Memory B cell (primary cell): Measurements from ENCODE around the gene ACE.
A peak's percentile ranks its signal among the peaks of the same experiment; 100 is the strongest.

ENCODE experiments used
- ATAC-seq: fragments of 150-1000 bp; cut with Tn5 transposase; 2 replicates; pipeline ENCODE4 v1.10.0; 2021; ENCODE audit warnings: low read depth, mild to moderate bottlenecking, moderate library complexity
- DNase-seq, 2 donors: peaks; one replicate each; pipeline ENCODE4 v3.0.0; 2022; ENCODE audit warnings: low spot score in 2 of 2
- H3K27ac Mint-ChIP-seq: one replicate; pipeline ENCODE4 v1.8.0; 2022; ENCODE audit warnings: mild to moderate bottlenecking, moderate library complexity, mixed read lengths
- H3K27me3 Mint-ChIP-seq: one replicate; pipeline ENCODE4 v1.8.0; 2022; ENCODE audit warnings: mixed read lengths
- H3K36me3 Mint-ChIP-seq: one replicate; pipeline ENCODE4 v1.8.0; 2022; ENCODE audit warnings: mild to moderate bottlenecking, mixed read lengths
- H3K4me1 Mint-ChIP-seq: one replicate; pipeline ENCODE4 v1.8.0; 2022; ENCODE audit warnings: mixed read lengths
- H3K4me3 Mint-ChIP-seq: one replicate; pipeline ENCODE4 v1.8.0; 2022; ENCODE audit warnings: mild to moderate bottlenecking, moderate library complexity, mixed read lengths
- H3K9me3 Mint-ChIP-seq: one replicate; pipeline ENCODE4 v1.8.0; 2022; ENCODE audit warnings: mixed read lengths

ACE gene

DNA sequence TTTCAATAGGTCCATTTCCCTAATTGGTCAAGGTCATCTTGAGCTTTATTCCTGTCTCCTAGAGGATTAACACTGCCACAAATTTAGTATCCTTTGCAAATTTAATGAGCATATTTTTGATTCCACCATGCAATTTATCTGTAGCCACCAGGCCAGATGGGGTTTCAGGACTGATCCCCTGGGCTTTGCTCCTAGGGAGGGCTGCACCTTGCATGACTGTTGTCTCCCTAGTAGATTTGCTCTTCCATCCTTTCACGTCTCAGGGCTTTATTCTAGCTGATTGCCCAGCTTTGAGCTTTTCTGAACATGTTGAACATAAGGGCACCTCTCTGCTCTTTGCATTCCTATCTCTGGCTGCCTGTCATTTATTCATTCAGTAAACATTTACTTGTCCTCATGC is 38.6 kb downstream of the ACE start:
- DNase-seq (no peak), ATAC-seq (no peak)
- Mint-ChIP-seq H3K36me3 (no peaks in the 10 kb centered on the region), H3K27me3 (peaks cover 5% of the 10 kb centered on the region), H3K4me3 (no peak overlapping the region), H3K9me3 (no peaks in the 10 kb centered on the region), H3K4me1 (peaks cover 5% of the 10 kb centered on the region), H3K27ac (no peak overlapping the region)

DNA sequence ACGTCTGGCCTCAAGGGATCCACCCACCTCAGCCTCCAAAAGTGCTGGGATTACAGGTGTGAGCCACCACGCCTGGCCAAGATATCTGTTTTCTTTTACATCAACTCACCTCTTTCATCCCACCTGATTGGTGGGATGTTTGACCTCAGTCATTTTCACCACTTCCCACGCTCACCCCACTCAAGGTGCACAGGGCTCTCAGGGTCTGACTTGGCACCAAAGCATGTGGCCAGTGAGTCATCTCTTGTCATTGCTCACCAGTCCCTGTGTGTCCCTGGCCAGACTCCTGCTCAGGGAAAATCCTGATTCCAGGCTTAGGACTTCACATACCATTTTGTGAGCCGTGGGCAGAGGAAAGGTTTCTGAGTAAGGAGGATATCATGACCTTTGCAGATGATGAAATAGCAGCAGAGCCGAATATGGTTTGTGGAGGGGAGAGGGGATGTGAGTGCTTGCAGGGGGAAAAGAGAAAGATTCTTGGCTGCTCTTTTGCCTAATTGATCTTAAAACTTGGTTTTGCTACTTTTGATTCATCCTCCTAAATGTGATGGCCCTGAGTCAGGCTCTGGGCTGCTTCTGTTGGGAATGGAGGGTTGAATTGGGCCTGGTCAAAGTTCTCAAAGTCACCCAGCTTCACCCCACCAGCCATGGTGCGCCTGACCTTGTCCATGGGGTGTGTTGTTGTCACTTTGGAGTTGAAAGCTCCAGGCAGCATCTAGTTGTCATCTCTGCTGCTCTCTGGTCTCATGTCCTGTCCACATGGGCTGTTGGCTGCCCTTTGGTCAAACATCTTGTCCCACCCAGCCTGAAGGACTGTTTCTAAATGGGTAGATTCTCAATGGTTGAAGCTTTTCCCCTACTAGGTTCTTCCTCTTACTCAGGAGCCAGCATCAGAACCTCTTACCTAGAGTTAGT is 40.3 kb downstream of the ACE start:
- DNase-seq (no peak), ATAC-seq (no peak)
- H3K4me1 Mint-ChIP-seq = peaks cover 5% of the 10 kb centered on the region
- no peak overlapping the region for H3K27ac Mint-ChIP-seq
- H3K9me3 Mint-ChIP-seq = no peaks in the 10 kb centered on the region
- peaks cover 11% of the 10 kb centered on the region for H3K27me3 Mint-ChIP-seq
- no peak overlapping the region for H3K4me3 Mint-ChIP-seq
- no peaks in the 10 kb centered on the region for H3K36me3 Mint-ChIP-seq

DNA sequence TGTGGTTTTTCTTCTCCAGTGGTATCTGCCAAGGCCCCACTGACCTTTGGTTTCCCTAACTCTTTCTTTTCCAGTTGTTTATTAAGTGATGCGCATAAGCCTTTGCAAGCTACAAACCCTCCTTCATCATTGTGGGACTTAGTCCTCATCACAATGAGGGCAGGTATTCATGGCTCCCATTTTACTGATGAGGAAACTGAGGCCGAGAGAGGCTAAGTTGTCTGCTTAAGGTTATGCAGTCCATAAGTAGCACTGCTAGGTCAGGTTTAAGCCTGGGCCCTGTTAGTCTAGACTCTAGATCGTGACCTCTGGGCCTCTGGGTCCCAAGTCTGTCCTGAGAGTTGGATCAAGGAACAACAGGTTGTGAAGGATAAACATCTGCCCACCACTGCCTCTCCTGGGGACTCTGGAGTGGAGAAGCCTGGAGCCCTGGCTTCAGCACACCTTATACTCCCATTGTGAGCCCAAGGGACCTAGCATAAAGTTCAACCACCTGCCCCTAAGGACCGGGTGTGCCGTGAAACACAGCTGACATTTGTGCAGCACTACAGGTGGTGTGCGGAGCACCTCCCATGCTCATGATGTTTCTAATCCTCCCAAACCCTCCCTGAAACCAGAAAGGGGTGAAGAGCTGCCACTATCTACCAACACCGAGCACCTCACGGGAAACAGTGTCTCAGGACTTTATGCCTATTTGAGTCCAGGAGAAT is 41.1 kb downstream of the ACE start:
- Mint-ChIP-seq H3K4me1 (peaks cover 3% of the 10 kb centered on the region), H3K27ac (no peak overlapping the region), H3K9me3 (no peaks in the 10 kb centered on the region), H3K4me3 (no peak overlapping the region), H3K27me3 (peaks cover 11% of the 10 kb centered on the region), H3K36me3 (no peaks in the 10 kb centered on the region)
- no peak for ATAC-seq
- no peak for DNase-seq

DNA sequence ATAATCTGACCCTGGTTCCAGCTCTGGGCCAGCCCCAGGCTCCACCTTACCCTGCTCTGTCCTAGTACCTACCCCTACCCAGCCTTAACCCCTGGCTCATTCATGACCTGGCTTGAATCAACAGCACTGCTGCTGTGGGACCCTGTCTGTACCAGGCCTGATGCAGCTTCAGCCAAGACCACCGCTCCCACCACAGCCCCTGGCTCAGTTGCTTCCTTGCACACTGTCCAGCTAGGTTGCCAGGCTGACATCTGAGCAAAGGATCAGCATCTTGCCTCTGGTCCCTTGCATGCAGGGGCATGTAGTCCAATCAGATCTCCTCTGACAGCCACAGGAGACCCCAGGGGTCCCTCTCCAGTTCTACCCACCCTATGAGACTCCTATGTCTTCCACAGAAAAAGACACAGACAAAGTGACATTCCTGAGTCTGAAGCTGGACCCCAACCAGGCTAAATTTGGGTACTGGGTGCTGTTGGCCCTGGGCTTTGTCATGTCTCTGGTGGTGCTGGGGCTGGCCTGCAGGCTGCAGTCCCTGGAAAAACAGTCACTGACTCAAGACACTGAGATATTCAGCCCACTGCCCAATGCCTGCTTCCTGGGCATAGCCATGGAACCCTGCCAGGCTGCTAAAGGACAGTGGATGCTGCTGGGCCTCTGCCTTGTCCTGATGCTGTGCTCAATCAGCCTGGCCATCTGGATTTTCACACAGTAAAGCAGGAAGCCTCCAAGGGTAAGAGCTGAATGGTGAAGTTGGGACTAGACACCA is 42.4 kb downstream of the ACE start:
- peaks cover 7% of the 10 kb centered on the region for H3K4me1 Mint-ChIP-seq
- no peak for DNase-seq
- peaks cover 3% of the 10 kb centered on the region for H3K9me3 Mint-ChIP-seq
- no peak overlapping the region for H3K27ac Mint-ChIP-seq
- peaks cover 19% of the 10 kb centered on the region for H3K27me3 Mint-ChIP-seq
- no peak overlapping the region for H3K4me3 Mint-ChIP-seq
- no peak for ATAC-seq
- H3K36me3 Mint-ChIP-seq = no peaks in the 10 kb centered on the region

DNA sequence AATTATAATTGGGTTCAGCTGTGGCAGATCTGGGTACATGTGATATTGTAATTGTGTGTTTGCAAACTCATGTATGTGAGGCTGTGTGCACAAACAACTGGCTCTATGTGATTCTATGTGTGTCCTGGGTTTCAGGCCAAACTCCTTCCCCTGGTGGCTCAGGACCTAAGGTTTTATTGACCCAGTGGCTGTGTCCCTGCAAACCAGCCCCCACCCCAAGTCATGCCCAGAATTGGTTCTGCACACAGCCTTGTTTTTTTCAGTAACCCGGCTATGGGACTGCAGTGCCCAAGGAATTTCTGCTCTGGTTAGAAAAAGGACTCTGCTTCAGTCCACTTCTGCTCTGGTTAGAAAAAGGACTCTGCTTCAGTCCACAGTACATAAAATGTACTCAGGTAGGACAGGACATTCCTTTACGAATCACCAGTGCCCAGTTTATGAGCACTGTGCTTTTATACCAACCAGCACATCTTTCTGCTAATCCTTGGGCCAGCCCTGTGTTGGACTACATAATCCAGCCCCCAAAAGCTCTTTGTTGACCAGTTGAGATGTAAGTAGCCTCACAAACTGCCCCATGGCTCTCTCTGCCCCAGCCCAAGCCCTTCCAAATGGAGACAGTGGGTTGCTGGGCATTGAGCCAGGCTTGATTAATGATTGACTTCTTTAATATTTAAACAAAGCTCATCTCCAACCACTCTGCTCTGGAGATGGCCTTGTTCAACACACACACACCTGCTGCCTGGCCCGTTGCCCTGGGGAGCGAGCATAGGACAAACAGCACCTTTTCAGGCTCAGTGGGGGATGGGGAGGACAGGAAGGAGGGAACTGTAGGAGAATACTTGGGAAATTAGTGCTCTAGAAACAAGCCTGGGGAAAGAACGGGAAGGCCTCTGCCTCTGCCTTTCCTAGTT is 43.4 kb downstream of the ACE start:
- Mint-ChIP-seq H3K9me3 (peaks cover 3% of the 10 kb centered on the region), H3K27me3 (peaks cover 22% of the 10 kb centered on the region), H3K27ac (no peak overlapping the region), H3K4me1 (peaks cover 7% of the 10 kb centered on the region), H3K36me3 (no peaks in the 10 kb centered on the region), H3K4me3 (no peak overlapping the region)
- DNase-seq (no peak), ATAC-seq (no peak)

DNA sequence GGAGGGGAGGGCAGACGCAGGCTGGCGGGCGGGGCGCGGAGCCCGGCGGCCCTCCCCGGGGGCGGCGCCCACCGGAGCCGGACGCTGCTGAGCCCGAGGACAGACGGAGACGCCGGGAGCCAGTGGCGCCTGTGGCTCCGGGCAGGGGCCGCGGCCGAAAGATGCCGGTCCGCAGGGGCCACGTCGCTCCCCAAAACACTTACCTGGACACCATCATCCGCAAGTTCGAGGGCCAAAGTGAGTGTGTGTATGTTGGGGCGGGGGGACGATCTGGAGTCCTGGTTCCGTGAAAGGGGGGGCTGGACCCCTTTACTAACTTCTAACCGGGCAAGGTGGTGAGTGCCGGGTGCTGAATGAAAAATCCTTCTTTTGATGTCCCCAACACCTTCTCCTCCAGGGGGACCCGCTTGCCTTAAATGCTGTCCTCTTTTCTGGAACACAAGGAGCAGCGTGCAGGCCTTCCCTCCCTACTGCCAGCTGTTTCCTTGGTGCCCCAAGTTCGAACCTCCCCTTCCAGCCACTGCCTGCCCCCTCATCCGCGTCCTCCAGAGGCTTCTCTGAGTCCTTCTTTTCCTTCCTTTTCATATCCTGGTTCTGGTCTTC is 46.5 kb downstream of the ACE start, which contains the start of gene KCNH6:
Gene KCNH6, plus strand, starts transcription at position 106 of the 603 bp plus-strand sequence. Its CDS starts 56 bp downstream, at position 162.
- peaks cover 5% of the 10 kb centered on the region for H3K4me1 Mint-ChIP-seq
- H3K27me3 Mint-ChIP-seq = peaks cover 26% of the 10 kb centered on the region
- H3K36me3 Mint-ChIP-seq = no peaks in the 10 kb centered on the region
- H3K4me3 Mint-ChIP-seq = peak within 1 kb of the TSS; percentile 40
- ATAC-seq (no peak), DNase-seq (no peak)
- peaks cover 3% of the 10 kb centered on the region for H3K9me3 Mint-ChIP-seq
- no peak within 1 kb of the TSS for H3K27ac Mint-ChIP-seq

DNA sequence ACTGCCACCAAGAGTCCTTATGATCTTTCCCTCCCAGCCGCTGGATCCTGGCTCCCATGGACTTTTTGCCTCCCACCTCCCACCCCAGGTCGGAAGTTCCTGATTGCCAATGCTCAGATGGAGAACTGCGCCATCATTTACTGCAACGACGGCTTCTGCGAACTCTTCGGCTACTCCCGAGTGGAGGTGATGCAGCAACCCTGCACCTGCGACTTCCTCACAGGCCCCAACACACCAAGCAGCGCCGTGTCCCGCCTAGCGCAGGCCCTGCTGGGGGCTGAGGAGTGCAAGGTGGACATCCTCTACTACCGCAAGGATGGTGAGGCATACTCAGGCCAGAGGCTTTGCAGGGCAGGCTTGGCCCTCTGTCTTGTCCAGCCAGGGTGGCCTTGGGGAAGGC is 47.2 kb downstream of the ACE start:
- ATAC-seq (no peak), DNase-seq (no peak)
- Mint-ChIP-seq H3K4me3 (peak overlapping the region; percentile 40), H3K36me3 (no peaks in the 10 kb centered on the region), H3K27me3 (peaks cover 26% of the 10 kb centered on the region), H3K9me3 (peaks cover 3% of the 10 kb centered on the region), H3K4me1 (peaks cover 5% of the 10 kb centered on the region), H3K27ac (no peak overlapping the region)

DNA sequence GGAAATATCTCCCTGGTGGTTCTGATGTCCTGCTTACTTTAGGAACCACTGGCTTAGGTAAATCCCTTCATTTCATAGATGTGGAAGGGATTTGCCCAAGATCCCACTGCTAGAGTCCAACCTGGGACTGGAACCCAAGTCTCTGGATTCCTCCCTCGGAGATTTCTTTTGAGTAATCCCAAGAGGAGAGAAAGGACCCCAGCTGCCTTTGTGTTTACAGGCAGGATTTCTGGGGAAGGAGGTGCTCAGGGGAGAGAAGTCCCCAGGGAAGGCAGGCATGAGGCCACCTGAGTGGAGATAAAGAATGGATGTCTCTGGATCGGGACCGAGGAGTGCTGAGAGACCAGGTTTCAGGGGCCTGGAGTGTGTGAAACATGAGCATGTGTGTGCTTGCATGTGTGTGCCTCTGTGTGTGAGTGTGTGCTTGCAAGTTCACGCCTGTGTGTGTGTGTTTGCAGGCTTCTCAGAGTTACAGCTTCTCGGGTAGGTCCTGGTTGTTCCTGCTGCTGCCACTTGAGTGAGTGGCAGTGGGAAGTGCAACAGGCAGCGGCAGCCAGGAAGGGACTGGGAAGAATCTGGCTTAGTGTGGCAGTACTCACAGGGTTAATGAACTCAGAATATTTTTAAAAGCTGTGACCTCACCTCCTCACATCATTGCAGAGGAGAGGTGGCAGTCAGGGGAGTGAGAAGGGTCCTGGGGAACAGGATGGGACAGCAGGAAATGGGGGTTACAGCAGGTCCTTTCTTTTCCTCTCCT is 48.5 kb downstream of the ACE start:
- Mint-ChIP-seq H3K36me3 (no peaks in the 10 kb centered on the region), H3K4me1 (peaks cover 5% of the 10 kb centered on the region), H3K9me3 (peaks cover 3% of the 10 kb centered on the region), H3K27me3 (peaks cover 26% of the 10 kb centered on the region), H3K4me3 (no peak overlapping the region), H3K27ac (no peak overlapping the region)
- ATAC-seq (no peak), DNase-seq (no peak)

DNA sequence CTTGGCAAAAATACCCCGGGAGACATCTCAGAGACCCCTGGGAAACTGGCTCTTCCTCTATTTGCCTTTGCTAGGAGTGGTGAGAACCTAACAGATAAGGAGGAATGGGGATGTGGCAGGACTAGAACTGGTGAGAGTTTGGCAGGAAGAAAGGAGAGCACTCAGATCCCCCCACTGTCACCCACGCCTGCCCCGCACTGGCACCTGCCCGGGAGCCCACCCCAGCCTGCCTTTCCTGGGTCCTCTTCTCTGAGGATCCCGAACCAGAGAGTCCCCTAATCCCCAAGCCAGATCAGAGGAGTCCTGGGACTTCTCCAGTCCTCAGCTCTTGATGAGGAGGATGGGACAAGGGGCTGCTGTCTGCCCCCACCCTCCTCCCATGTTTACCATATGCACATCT is 50.0 kb downstream of the ACE start:
- Mint-ChIP-seq H3K9me3 (peaks cover 3% of the 10 kb centered on the region), H3K27ac (no peak overlapping the region), H3K4me1 (peaks cover 5% of the 10 kb centered on the region), H3K36me3 (no peaks in the 10 kb centered on the region), H3K27me3 (peaks cover 23% of the 10 kb centered on the region), H3K4me3 (no peak overlapping the region)
- ATAC-seq (no peak), DNase-seq (no peak)

DNA sequence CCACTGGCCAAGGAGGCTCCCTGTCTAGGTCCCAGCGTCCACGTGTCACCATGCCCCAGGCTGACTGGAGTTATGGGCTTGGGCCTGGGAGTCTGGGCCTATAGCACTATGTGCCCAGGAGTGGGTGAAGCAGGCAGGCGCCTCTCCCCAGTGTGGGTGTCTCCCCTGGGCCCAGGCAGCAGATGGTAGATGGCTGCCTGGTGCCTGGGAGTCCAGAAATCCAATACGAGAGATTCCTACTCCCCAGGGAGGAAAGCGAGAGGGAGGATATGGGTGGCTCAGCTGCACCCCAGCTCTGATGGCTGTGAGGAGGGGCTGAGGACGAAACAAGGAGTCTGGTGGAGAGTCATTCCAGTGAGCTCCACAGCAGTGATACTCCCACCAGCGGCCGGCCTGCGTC is 51.3 kb downstream of the ACE start:
- no peaks in the 10 kb centered on the region for H3K36me3 Mint-ChIP-seq
- H3K27ac Mint-ChIP-seq = no peak overlapping the region
- peaks cover 3% of the 10 kb centered on the region for H3K9me3 Mint-ChIP-seq
- peaks cover 20% of the 10 kb centered on the region for H3K27me3 Mint-ChIP-seq
- peaks cover 5% of the 10 kb centered on the region for H3K4me1 Mint-ChIP-seq
- no peak overlapping the region for H3K4me3 Mint-ChIP-seq
- DNase-seq (no peak), ATAC-seq (no peak)

DNA sequence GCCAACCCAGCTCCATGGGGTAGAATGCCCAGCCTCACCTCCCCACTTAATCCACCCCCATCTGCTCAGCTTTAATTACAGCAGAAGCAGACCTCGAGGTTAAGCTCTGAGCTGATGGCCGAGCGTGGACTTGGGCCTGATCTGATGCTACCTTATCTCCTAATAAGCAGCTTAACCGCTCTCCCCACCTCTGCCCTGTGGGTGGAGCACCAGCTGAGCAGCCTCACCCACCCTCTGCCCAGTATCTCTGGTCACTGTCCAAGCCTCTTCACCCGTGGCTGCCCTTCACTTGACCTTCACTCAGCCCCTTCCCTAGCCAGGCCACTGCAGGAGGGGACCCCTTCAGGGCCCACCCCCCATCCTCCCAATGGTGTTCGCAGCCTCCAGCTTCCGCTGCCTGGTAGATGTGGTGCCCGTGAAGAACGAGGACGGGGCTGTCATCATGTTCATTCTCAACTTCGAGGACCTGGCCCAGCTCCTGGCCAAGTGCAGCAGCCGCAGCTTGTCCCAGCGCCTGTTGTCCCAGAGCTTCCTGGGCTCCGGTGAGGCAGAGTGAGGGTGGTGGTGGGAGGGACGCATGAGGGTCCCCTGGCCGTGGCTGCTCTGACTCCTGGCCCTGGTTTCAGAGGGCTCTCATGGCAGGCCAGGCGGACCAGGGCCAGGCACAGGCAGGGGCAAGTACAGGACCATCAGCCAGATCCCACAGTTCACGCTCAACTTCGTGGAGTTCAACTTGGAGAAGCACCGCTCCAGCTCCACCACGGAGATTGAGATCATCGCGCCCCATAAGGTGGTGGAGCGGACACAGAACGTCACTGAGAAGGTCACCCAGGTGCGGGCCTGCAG is 53.1 kb downstream of the ACE start:
- ATAC-seq = no peak
- H3K4me3 Mint-ChIP-seq = no peak overlapping the region
- no peaks in the 10 kb centered on the region for H3K4me1 Mint-ChIP-seq
- no peaks in the 10 kb centered on the region for H3K9me3 Mint-ChIP-seq
- no peak for DNase-seq
- H3K27me3 Mint-ChIP-seq = peaks cover 16% of the 10 kb centered on the region
- no peaks in the 10 kb centered on the region for H3K36me3 Mint-ChIP-seq
- H3K27ac Mint-ChIP-seq = no peak overlapping the region

DNA sequence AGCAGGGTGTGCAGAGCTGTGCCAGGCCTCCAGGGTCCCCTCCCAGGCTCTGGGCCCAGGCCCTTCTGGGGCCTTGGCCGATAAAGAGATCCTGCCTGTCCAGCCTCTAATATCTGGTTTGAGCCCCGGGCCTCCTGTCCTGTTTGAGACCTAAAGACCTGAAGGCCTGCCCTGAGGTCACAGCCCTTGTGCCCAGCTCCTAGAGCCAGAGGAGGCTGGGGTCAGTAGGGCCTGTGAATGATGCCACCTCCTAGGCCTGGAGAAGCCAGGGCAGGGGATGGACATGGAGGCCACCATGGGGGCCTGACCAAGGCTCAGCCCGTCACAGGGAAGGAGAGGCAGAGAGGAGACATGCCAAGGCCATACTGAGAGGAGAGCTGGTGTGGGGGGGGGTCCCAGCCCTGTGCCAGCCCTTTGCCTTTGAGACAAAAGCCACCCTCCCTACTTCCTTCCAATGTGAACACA is 53.7 kb downstream of the ACE start:
- no peaks in the 10 kb centered on the region for H3K36me3 Mint-ChIP-seq
- no peak overlapping the region for H3K27ac Mint-ChIP-seq
- no peaks in the 10 kb centered on the region for H3K4me1 Mint-ChIP-seq
- DNase-seq (no peak), ATAC-seq (no peak)
- H3K4me3 Mint-ChIP-seq = no peak overlapping the region
- peaks cover 14% of the 10 kb centered on the region for H3K27me3 Mint-ChIP-seq
- no peaks in the 10 kb centered on the region for H3K9me3 Mint-ChIP-seq
